MCF 10A (cell line): ENCODE measurements around the gene DENND2C. TPM values are rescaled to one million over a fixed set of nuclear protein-coding genes. Genes with fewer than 3 reads are reported as not detected.

Source experiments
- BruUV-seq: library from RNA; stranded (reverse); fragments of 400-500 nt; replicated peaks from 2 replicates; lab custom pipeline; 2021; lab: Mats Ljungman, UMichigan
- CTCF ChIA-PET: fragments of 300-600 bp; sonication (Branson Sonifier 250); formaldehyde crosslinking; extraction: SDS; loops from one replicate; lab custom pipeline; 2021; ENCODE audit warnings: antibody characterized with exemption, inconsistent platforms; lab: Yijun Ruan, JAX
- POLR2A ChIA-PET: fragments of 300-600, 350-650 bp; sonication (Branson Sonifier 250); formaldehyde crosslinking; extraction: SDS; loops from one replicate; lab custom pipeline; 2020; ENCODE audit warnings: antibody characterized with exemption, inconsistent platforms; lab: Yijun Ruan, JAX
- DNase-seq: peaks from one replicate; pipeline ENCODE4 v3.0.0-alpha.2; 2018; ENCODE audit not compliant: unreplicated experiment
- H3K27ac Mint-ChIP-seq: one replicate; pipeline ENCODE4 v1.8.0; 2022; ENCODE audit warnings: mild to moderate bottlenecking, low read depth, mixed read lengths; ENCODE audit not compliant: unreplicated experiment
- H3K27me3 Mint-ChIP-seq: one replicate; pipeline ENCODE4 v1.8.0; 2022; ENCODE audit warnings: mixed read lengths; ENCODE audit not compliant: insufficient read depth, unreplicated experiment
- H3K36me3 Mint-ChIP-seq: one replicate; pipeline ENCODE4 v1.8.0; 2022; ENCODE audit warnings: mild to moderate bottlenecking, moderate library complexity, mixed read lengths; ENCODE audit not compliant: insufficient read depth, unreplicated experiment
- H3K4me1 Mint-ChIP-seq: one replicate; pipeline ENCODE4 v1.8.0; 2022; ENCODE audit warnings: mixed read lengths; ENCODE audit not compliant: insufficient read depth, unreplicated experiment
- H3K4me3 Mint-ChIP-seq: one replicate; pipeline ENCODE4 v1.8.0; 2022; ENCODE audit warnings: mild to moderate bottlenecking, moderate library complexity, mixed read lengths; ENCODE audit not compliant: unreplicated experiment
- H3K9me3 Mint-ChIP-seq: one replicate; pipeline ENCODE4 v1.8.0; 2022; ENCODE audit warnings: mixed read lengths; ENCODE audit not compliant: unreplicated experiment
- CTCF ChIP-seq: fragments of 200-600 bp; IDR thresholded peaks from one replicate; pipeline ENCODE4 v1.8.0; 2022; ENCODE audit warnings: antibody characterized with exemption, mild to moderate bottlenecking; ENCODE audit not compliant: unreplicated experiment
- intact Hi-C: fragments of 100-400 bp; cut with micrococcal nuclease; formaldehyde crosslinking; loops from 2 replicates; pipeline ENCODE4 v1.14.1; 2022
- total RNA-seq: library from RNA; stranded (reverse); gene quantifications from 2 replicates; pipeline ENCODE4 v1.2.3, GENCODE V29; 2022

Gene DENND2C
- total RNA-seq, 1 experiment from 2014 or later, result 5.8 TPM

GRCh38 chr1:114671939-114672275, 2.1 kb upstream of the DENND2C start:
- no TSS peak for BruUV-seq
- CTCF ChIA-PET, result interaction anchor here (0.5 to 3.1 kb wide), 26 partner anchors 8 to 836 kb away, joined by 3 to 29 read pairs (median 4); partner anchors contain the start of genes AMPD1 and BCAS2
- Mint-ChIP-seq H3K36me3 (no peaks in the 10 kb centered on the region), H3K9me3 (no peaks in the 10 kb centered on the region), H3K4me3 (no peak overlapping the region), H3K4me1 (peaks cover 22% of the 10 kb centered on the region), H3K27me3 (peaks cover 18% of the 10 kb centered on the region), H3K27ac (no peak overlapping the region)
- no peak for TF ChIP-seq CTCF
- DNase-seq, result no peak
- intact Hi-C loops, result loop anchor here (1.0 to 5.0 kb wide), 3 partner anchors 161 to 326 kb away; partner anchors contain the start of gene TRIM33
- POLR2A ChIA-PET, result interaction anchor here (0.5 to 6.6 kb wide), 10 partner anchors 8 to 318 kb away, joined by 3 to 230 read pairs (median 4); partner anchors contain the start of genes BCAS2, NRAS and TRIM33

- peak; percentile 38 for DNase-seq
- H3K4me3 Mint-ChIP-seq, result peak overlapping the region; percentile 84
- ChIA-PET CTCF (interaction anchor here (0.5 to 3.1 kb wide), 35 partner anchors 9 to 835 kb away, joined by 3 to 29 read pairs (median 4); partner anchors contain the start of genes AMPD1, BCAS2 and NRAS), POLR2A (interaction anchor here (0.6 to 6.6 kb wide), 19 partner anchors 9 to 318 kb away, joined by 3 to 230 read pairs (median 5); partner anchors contain the start of genes BCAS2, CSDE1, NRAS and TRIM33)
- no peaks in the 10 kb centered on the region for H3K36me3 Mint-ChIP-seq
- peaks cover 24% of the 10 kb centered on the region for H3K4me1 Mint-ChIP-seq
- H3K9me3 Mint-ChIP-seq, result no peaks in the 10 kb centered on the region
- H3K27ac Mint-ChIP-seq, result peak overlapping the region; percentile 96
- intact Hi-C loops, result loop anchor here (1.0 to 5.0 kb wide), 3 partner anchors 160 to 325 kb away; partner anchors contain the start of gene TRIM33
- TSS peak; percentile 89 for BruUV-seq
- peaks cover 12% of the 10 kb centered on the region for H3K27me3 Mint-ChIP-seq
- TF ChIP-seq CTCF, result peak; percentile 43
These were observed 1.4 kb upstream of the DENND2C start for GRCh38 chr1:114671011-114671938.

- DNase-seq, result peak; percentile 95
- ChIA-PET POLR2A (interaction anchor here (0.6 to 6.6 kb wide), 30 partner anchors 11 to 858 kb away, joined by 3 to 230 read pairs (median 6); partner anchors contain the start of genes AMPD1, AP4B1, BCAS2 and CSDE1), CTCF (interaction anchor here (0.5 to 3.1 kb wide), 21 partner anchors 9 to 832 kb away, joined by 3 to 29 read pairs (median 4); partner anchors contain the start of genes AMPD1, BCAS2 and NRAS)
- H3K27me3 Mint-ChIP-seq, result peaks cover 3% of the 10 kb centered on the region
- peak overlapping the region; percentile 84 for H3K4me3 Mint-ChIP-seq
- no peaks in the 10 kb centered on the region for H3K9me3 Mint-ChIP-seq
- intact Hi-C loops, result loop anchor here (1.0 to 5.0 kb wide), 5 partner anchors 60 to 324 kb away; partner anchors contain the start of genes BCAS2 and TRIM33
- H3K27ac Mint-ChIP-seq, result peak overlapping the region; percentile 96
- H3K36me3 Mint-ChIP-seq, result no peaks in the 10 kb centered on the region
- H3K4me1 Mint-ChIP-seq, result peaks cover 24% of the 10 kb centered on the region
- BruUV-seq, result no TSS peak
- no peak for TF ChIP-seq CTCF
These were observed 498 bp upstream of the DENND2C start for GRCh38 chr1:114670083-114671010.
